AG10803 (cell line): ENCODE results near the gene NCKAP5.

Experiments used
- DNase-seq: peaks from one replicate; pipeline ENCODE4 v3.0.0; 2010; ENCODE audit warnings: low read depth
- H3K4me3 ChIP-seq: 2 replicates; pipeline ENCODE4 v1.5.1; 2011; ENCODE audit warnings: mild to moderate bottlenecking, low read length, control low read depth
- CTCF ChIP-seq: conservative IDR thresholded peaks from 2 replicates; pipeline ENCODE4 v1.5.1; 2011; ENCODE audit warnings: mild to moderate bottlenecking, low read length, control low read depth, inconsistent platforms

NCKAP5 gene

GRCh38 chr2:133603109-133603508, 34.8 kb upstream of the NCKAP5 start:
- no peak overlapping the region for H3K4me3 ChIP-seq
- no peak for TF ChIP-seq CTCF
- DNase-seq = no peak

- no peak overlapping the region for H3K4me3 ChIP-seq
- peak; percentile 33 for DNase-seq
- TF ChIP-seq CTCF = no peak
Observed at GRCh38 chr2:133602538-133602937, 34.3 kb upstream of the NCKAP5 start.

- TF ChIP-seq CTCF = no peak
- DNase-seq = no peak
- H3K4me3 ChIP-seq = no peak overlapping the region
Observed at GRCh38 chr2:133600266-133600928, 32.1 kb upstream of the NCKAP5 start.

- no peak overlapping the region for H3K4me3 ChIP-seq
- TF ChIP-seq CTCF = no peak
- DNase-seq = no peak
Observed at GRCh38 chr2:133599811-133600210, 31.5 kb upstream of the NCKAP5 start.

- DNase-seq = no peak
- TF ChIP-seq CTCF = no peak
- H3K4me3 ChIP-seq = no peak overlapping the region
Observed at GRCh38 chr2:133599211-133599803, 31.0 kb upstream of the NCKAP5 start.

- no peak for TF ChIP-seq CTCF
- no peak overlapping the region for H3K4me3 ChIP-seq
- no peak for DNase-seq
Observed at GRCh38 chr2:133598769-133599168, 30.5 kb upstream of the NCKAP5 start.

- H3K4me3 ChIP-seq = no peak overlapping the region
- no peak for TF ChIP-seq CTCF
- no peak for DNase-seq
Observed at GRCh38 chr2:133596701-133597393, 28.6 kb upstream of the NCKAP5 start.
